ENCODE measurements around the gene RPUSD4.

RPUSD4 gene

DNA sequence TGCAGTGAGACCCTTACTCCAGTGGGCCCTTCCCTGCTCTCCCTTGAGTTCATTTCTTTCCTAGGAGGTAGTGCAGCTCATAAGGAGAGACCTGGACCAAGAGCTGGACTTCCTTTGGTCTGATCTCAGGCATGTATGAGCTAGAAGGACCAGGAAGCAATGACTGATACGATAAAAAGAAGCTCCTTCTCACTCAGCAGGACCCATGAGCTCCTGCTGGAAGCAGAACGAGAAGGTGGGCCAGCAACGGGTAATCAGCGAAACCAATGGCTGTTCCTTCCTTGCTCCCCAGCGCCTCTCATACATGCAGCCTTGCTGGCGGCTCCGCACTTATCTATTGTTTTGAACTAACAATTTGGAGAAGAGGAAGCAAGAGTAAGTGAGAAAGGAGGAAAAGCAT is 56.8 kb downstream of the RPUSD4 start:
- no peak for DNase-seq

- DNase-seq: no peak
Measured at GRCh38 chr11:126153972-126154371, 57.5 kb downstream of the RPUSD4 start.

- no peak for DNase-seq
Measured at GRCh38 chr11:126153006-126153405, 58.4 kb downstream of the RPUSD4 start.

GRCh38 chr11:126152586-126152985 is 58.9 kb downstream of the RPUSD4 start:
- no peak for DNase-seq

DNA sequence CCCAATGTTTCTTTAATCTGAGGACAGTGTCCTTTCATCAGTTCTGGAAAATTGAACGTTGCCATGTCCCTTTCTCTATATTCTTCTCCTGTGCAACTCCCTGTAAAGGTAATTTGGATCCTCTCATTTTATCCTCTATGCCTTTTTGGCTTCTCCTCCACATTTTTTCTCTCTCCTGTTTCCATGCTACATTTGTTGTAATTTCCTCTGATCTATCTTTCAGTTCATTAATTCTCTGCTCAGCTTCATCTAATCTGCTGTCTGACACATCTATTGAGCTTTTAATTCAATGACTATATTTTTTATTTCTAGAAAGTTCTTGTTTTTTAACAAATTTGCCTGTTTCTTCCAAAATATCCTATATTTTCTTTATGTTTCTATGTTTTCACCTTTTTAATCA is 59.3 kb downstream of the RPUSD4 start:
- DNase-seq: no peak
